IPS-18c (cell line): ENCODE measurements around the gene IER5.

Experiments used
- H3K4me3 ChIP-seq: 2 replicates; pipeline ENCODE4 v1.7.0; 2013; ENCODE audit warnings: low read depth, mild to moderate bottlenecking, low read length, moderate library complexity; ENCODE audit not compliant: insufficient read depth
- H3K9me3 ChIP-seq: one replicate; pipeline ENCODE4 v1.6.1; 2013; ENCODE audit warnings: mild to moderate bottlenecking, low read length, moderate library complexity; ENCODE audit not compliant: control insufficient read depth, insufficient read depth

IER5 gene

GRCh38 chr1:181120924-181121323 lies 32.4 kb downstream of the IER5 start:
- Histone ChIP-seq H3K9me3 (no peaks in the 10 kb centered on the region), H3K4me3 (no peak overlapping the region)

GRCh38 chr1:181121498-181121897 lies 33.0 kb downstream of the IER5 start:
- no peaks in the 10 kb centered on the region for H3K9me3 ChIP-seq
- no peak overlapping the region for H3K4me3 ChIP-seq

GRCh38 chr1:181122222-181122621 lies 33.7 kb downstream of the IER5 start:
- H3K4me3 ChIP-seq, result no peak overlapping the region
- no peaks in the 10 kb centered on the region for H3K9me3 ChIP-seq

- Histone ChIP-seq H3K4me3 (no peak overlapping the region), H3K9me3 (no peaks in the 10 kb centered on the region)
These were observed 34.7 kb downstream of the IER5 start for GRCh38 chr1:181123173-181123572.

- H3K9me3 ChIP-seq, result no peaks in the 10 kb centered on the region
- H3K4me3 ChIP-seq, result no peak overlapping the region
These were observed 35.8 kb downstream of the IER5 start for GRCh38 chr1:181124291-181124751.

GRCh38 chr1:181126289-181126688 lies 37.8 kb downstream of the IER5 start:
- no peak overlapping the region for H3K4me3 ChIP-seq
- H3K9me3 ChIP-seq, result no peaks in the 10 kb centered on the region

- Histone ChIP-seq H3K4me3 (no peak overlapping the region), H3K9me3 (no peaks in the 10 kb centered on the region)
These were observed 38.5 kb downstream of the IER5 start for GRCh38 chr1:181126871-181127587.

- H3K9me3 ChIP-seq, result no peaks in the 10 kb centered on the region
- H3K4me3 ChIP-seq, result no peak overlapping the region
These were observed 39.5 kb downstream of the IER5 start for GRCh38 chr1:181127898-181128453.

GRCh38 chr1:181128592-181129497 lies 40.3 kb downstream of the IER5 start:
- Histone ChIP-seq H3K4me3 (no peak overlapping the region), H3K9me3 (no peaks in the 10 kb centered on the region)

GRCh38 chr1:181129771-181130606 lies 41.5 kb downstream of the IER5 start:
- H3K4me3 ChIP-seq, result no peak overlapping the region
- no peaks in the 10 kb centered on the region for H3K9me3 ChIP-seq

- no peak overlapping the region for H3K4me3 ChIP-seq
- no peaks in the 10 kb centered on the region for H3K9me3 ChIP-seq
These were observed 42.9 kb downstream of the IER5 start for GRCh38 chr1:181131255-181131941.

- no peaks in the 10 kb centered on the region for H3K9me3 ChIP-seq
- no peak overlapping the region for H3K4me3 ChIP-seq
These were observed 45.0 kb downstream of the IER5 start for GRCh38 chr1:181133441-181133951.

GRCh38 chr1:181133969-181134418 lies 45.5 kb downstream of the IER5 start:
- Histone ChIP-seq H3K4me3 (no peak overlapping the region), H3K9me3 (no peaks in the 10 kb centered on the region)

- H3K9me3 ChIP-seq, result no peaks in the 10 kb centered on the region
- no peak overlapping the region for H3K4me3 ChIP-seq
These were observed 46.3 kb downstream of the IER5 start for GRCh38 chr1:181134543-181135436.

- H3K9me3 ChIP-seq, result no peaks in the 10 kb centered on the region
- H3K4me3 ChIP-seq, result no peak overlapping the region
These were observed 46.9 kb downstream of the IER5 start for GRCh38 chr1:181135437-181135731.
